Measurements from ENCODE around the gene FRA10AC1.

FRA10AC1 gene

DNA sequence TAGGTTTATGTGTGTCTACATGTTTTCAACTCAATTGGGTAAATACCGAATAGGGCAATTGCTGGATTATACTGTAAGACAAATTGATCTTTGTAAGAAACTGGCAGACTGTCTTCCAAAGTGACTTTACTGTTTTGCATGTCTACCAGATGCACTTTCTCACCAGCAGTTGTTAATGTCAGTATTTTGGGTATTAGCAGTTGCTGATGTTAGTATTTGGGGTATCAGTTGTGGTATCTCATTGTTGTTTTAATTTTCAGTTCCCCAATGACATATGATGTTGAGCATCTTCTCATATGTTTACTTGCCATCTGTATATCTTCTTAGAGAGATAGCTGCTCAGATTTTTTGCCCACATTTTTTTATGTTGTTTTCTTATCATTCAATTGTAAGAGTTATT is 79.5 kb downstream of the FRA10AC1 start:
- DNase-seq, result no peak

DNA sequence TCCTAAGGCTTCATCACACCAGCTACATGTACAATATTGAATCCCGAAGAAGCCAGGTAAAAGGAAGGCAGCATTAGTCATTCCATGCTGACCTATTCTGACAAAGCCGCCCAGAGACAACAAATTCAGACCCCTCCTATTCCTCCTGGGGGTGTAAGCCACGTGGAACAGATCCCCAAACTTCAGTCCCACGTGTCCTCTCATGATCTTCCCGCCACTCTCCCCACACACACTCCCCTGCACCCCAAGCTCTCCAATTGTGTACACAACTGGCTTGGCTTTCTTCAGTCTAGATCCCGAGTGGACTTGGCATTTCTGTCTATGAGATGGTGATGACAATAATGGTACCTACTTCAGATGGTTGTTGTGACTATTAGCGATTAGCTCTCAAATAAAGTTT is 81.5 kb downstream of the FRA10AC1 start:
- no peak for DNase-seq

Measured in hippocampal formation (tissue), 2 donors.